ENCODE measurements around the gene BNIP5. TPM values are rescaled to one million over a fixed set of nuclear protein-coding genes. Genes with fewer than 3 reads are reported as not detected.

The BNIP5 gene
- total RNA-seq, 1 experiment from 2014 or later: not detected

DNA sequence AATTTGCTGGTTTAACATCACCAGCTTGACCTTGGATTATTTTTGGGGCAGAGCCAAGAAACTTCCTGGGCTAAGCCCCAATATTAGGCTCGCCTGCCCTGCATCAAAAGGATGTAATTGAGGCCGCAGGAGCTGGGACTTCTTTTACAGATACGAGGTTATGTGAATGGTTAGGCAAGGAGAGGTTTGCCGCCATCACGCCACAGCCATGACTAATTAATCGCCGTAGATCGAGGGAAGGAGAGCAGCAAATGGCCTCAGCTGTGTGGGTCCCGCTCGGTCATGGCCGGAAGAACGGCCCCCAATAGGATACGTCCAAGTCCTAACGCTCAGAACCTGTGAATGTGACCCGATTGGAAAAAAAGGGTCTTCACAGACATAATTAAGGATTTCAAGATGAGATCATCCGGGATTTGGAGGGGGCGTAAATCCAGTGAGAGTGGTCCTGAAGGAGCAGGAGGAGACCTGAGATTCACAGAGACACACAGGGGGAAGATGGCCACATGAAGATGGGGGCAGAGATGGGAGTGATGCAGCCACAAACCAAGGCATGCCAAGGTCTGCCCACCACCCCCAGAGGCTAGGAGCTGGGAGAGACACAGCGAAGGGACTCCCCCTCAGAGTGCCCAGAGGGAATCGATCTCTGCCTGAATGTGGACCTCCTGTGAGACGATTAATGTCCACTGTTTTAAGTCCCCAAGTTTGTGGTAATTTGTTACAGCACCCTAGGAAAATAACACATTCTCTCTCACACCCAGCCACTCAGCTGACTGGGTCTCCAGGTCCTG lies 10.0 kb upstream of the BNIP5 start:
- DNase-seq (ENCODE audit: low spot score): no peak
- H3K4me3 Mint-ChIP-seq: no peak overlapping the region

More for the DNA sequence above, 10.0 kb upstream of the BNIP5 start:
- ChIA-PET CTCF (interaction anchor here (1.2 to 1.4 kb wide), 4 partner anchors 10 to 207 kb away, joined by 4 to 11 read pairs (median 6); no protein-coding TSS in a partner anchor), POLR2A (no interaction called here)
- Mint-ChIP-seq H3K4me1 (peaks cover 12% of the 10 kb centered on the region), H3K9me3 (no peaks in the 10 kb centered on the region), H3K27ac (no peak overlapping the region), H3K27me3 (ENCODE audit: low read depth) (no peaks in the 10 kb centered on the region), H3K36me3 (no peaks in the 10 kb centered on the region)
- no peak for ATAC-seq
- no peak for TF ChIP-seq ESRRA (CRISPR knock-in tag; IDR thresholded peaks at IDR 0.05; ENCODE audit: borderline replicate concordance)
- TF ChIP-seq ZMAT4 (CRISPR knock-in tag; IDR thresholded peaks at IDR 0.05): no peak
- TF ChIP-seq, protein P1, sequence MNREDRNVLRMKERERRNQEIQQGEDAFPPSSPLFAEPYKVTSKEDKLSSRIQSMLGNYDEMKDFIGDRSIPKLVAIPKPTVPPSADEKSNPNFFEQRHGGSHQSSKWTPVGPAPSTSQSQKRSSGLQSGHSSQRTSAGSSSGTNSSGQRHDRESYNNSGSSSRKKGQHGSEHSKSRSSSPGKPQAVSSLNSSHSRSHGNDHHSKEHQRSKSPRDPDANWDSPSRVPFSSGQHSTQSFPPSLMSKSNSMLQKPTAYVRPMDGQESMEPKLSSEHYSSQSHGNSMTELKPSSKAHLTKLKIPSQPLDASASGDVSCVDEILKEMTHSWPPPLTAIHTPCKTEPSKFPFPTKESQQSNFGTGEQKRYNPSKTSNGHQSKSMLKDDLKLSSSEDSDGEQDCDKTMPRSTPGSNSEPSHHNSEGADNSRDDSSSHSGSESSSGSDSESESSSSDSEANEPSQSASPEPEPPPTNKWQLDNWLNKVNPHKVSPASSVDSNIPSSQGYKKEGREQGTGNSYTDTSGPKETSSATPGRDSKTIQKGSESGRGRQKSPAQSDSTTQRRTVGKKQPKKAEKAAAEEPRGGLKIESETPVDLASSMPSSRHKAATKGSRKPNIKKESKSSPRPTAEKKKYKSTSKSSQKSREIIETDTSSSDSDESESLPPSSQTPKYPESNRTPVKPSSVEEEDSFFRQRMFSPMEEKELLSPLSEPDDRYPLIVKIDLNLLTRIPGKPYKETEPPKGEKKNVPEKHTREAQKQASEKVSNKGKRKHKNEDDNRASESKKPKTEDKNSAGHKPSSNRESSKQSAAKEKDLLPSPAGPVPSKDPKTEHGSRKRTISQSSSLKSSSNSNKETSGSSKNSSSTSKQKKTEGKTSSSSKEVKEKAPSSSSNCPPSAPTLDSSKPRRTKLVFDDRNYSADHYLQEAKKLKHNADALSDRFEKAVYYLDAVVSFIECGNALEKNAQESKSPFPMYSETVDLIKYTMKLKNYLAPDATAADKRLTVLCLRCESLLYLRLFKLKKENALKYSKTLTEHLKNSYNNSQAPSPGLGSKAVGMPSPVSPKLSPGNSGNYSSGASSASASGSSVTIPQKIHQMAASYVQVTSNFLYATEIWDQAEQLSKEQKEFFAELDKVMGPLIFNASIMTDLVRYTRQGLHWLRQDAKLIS (CRISPR knock-in tag; IDR thresholded peaks at IDR 0.05; ENCODE audit: borderline replicate concordance): no peak
- TF ChIP-seq ZNF219 (CRISPR knock-in tag; IDR thresholded peaks at IDR 0.05; ENCODE audit: borderline replicate concordance): no peak
- no peak for TF ChIP-seq ZBTB21 (CRISPR knock-in tag; IDR thresholded peaks at IDR 0.05; ENCODE audit: borderline replicate concordance)
- no peak for TF ChIP-seq NR2C2 (CRISPR knock-in tag; IDR thresholded peaks at IDR 0.05)
- no peak for TF ChIP-seq JUN (CRISPR knock-in tag; IDR thresholded peaks at IDR 0.05)
- TF ChIP-seq MAX (CRISPR knock-in tag; IDR thresholded peaks at IDR 0.05): no peak
- TF ChIP-seq ZNF671 (CRISPR knock-in tag; IDR thresholded peaks at IDR 0.05): no peak
- TF ChIP-seq, protein P2, sequence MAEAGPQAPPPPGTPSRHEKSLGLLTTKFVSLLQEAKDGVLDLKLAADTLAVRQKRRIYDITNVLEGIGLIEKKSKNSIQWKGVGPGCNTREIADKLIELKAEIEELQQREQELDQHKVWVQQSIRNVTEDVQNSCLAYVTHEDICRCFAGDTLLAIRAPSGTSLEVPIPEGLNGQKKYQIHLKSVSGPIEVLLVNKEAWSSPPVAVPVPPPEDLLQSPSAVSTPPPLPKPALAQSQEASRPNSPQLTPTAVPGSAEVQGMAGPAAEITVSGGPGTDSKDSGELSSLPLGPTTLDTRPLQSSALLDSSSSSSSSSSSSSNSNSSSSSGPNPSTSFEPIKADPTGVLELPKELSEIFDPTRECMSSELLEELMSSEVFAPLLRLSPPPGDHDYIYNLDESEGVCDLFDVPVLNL (CRISPR knock-in tag; IDR thresholded peaks at IDR 0.05; ENCODE audit: borderline replicate concordance, low read depth): no peak
- TF ChIP-seq ZNF423 (CRISPR knock-in tag; IDR thresholded peaks at IDR 0.05): no peak
- TF ChIP-seq HMGXB4 (CRISPR knock-in tag; IDR thresholded peaks at IDR 0.05): no peak
- TF ChIP-seq CREM (CRISPR knock-in tag; IDR thresholded peaks at IDR 0.05): no peak
- no peak for TF ChIP-seq ZNF232 (CRISPR knock-in tag; IDR thresholded peaks at IDR 0.05)
- no peak for TF ChIP-seq NFATC4 (CRISPR knock-in tag; IDR thresholded peaks at IDR 0.05)
- TF ChIP-seq AR (CRISPR knock-in tag; IDR thresholded peaks at IDR 0.05): no peak
- TF ChIP-seq, protein P3, sequence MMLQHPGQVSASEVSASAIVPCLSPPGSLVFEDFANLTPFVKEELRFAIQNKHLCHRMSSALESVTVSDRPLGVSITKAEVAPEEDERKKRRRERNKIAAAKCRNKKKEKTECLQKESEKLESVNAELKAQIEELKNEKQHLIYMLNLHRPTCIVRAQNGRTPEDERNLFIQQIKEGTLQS (CRISPR knock-in tag; conservative IDR thresholded peaks at IDR 0.05): no peak
